ENCODE measurements around the gene GPR107. TPM values are rescaled to one million over a fixed set of nuclear protein-coding genes. Genes with fewer than 3 reads are reported as not detected.

The GPR107 gene
- total and polyA plus RNA-seq, 2 of the 8 experiments (the other 6 are each of a cell fraction or from before 2014, with no cell fraction given) = 19.3 to 30.7 TPM

DNA sequence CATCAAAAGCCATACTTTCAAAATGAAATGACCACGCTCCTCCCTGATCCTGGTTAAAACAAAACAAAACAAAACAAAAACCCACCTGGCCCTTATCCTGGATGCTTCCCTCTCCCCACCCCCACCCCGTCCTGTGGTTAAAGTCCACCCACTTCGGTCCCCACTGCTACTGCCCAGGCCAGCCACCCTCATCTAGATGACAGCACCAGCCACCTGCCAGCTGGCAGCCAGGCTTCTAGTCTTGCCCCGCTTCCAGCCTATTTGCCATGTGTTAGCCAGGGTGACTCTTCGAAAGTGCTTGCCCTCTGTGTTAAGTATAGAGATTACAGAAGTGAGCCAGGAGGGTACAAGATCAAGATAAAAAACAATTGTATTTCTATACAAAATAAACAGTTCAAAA is 91.0 kb downstream of the GPR107 start:
- no peak overlapping the region for H2AK5ac ChIP-seq (ENCODE audit: low read depth, low read length)
- WGBS, 2 experiments (ENCODE audit: extremely low coverage in 1 of 2, insufficient coverage in 1 of 2, insufficient read length in 1 of 2, insufficient replicate concordance in 2 of 2, low coverage in 1 of 2, low lambda C conversion rate in 2 of 2, missing lambda C conversion rate in 1 of 2) = 87% methylated on average over 5 of the region's 5 CpGs; no CpG with 5 or more reads in 1 of the 2 experiments
- no peak overlapping the region; the same call in 1 of the 2 replicates for H2BK20ac ChIP-seq (ENCODE audit: low read length)
- H3K14ac ChIP-seq (ENCODE audit: insufficient read length) = no peak overlapping the region
- no peak overlapping the region for H3K18ac ChIP-seq (ENCODE audit: extremely low read depth, low read length)
- DNase-seq (ENCODE audit: low read depth in 1 of 2, low spot score in 2 of 2) (no peak), FAIRE-seq (no peak)
- H3K4ac ChIP-seq (replicated peaks; ENCODE audit: insufficient read length, low read depth, low read length) = no peak overlapping the region
- H4K91ac ChIP-seq (replicated peaks; ENCODE audit: insufficient read length, low read length) = no peak overlapping the region
- H3K9me3 ChIP-seq (ENCODE audit: insufficient read depth in 2 of 2, low read depth in 1 of 2, low read length in 1 of 2) = no peaks in the 10 kb centered on the region
- H3K36me3 ChIP-seq (ENCODE audit: control insufficient read depth in 2 of 4, insufficient read depth in 4 of 4, low read length in 3 of 4) = no peaks in the 10 kb centered on the region
- no peak overlapping the region for H2BK12ac ChIP-seq (ENCODE audit: low read depth, low read length)
- H3K4me2 ChIP-seq (ENCODE audit: insufficient read depth in 1 of 2, low read depth in 2 of 2, low read length in 2 of 2) = no peak overlapping the region
- H4K20me1 ChIP-seq (replicated peaks in 1 of 2; ENCODE audit: control insufficient read depth in 1 of 2, insufficient read depth in 2 of 2, low read length in 2 of 2) = no peaks in the 10 kb centered on the region
- no peak overlapping the region for H4K8ac ChIP-seq (ENCODE audit: extremely low read depth, insufficient read depth, low read length)
- H3K9ac ChIP-seq (replicated peaks in 1 of 4; ENCODE audit: extremely low read depth in 1 of 4, low read depth in 3 of 4, low read length in 3 of 4) = no peak overlapping the region
- H2BK120ac ChIP-seq (replicated peaks; ENCODE audit: low read depth, low read length) = no peak overlapping the region
- ChIA-PET POLR2A (ENCODE audit: partially characterized antibody) (interaction anchor here (1.3 kb wide), 1 partner anchor 7 kb away, joined by 3 read pairs; no protein-coding TSS in a partner anchor), CTCF (ENCODE audit: partially characterized antibody) (interaction anchor here (1.2 to 1.8 kb wide), 3 partner anchors 12 to 354 kb away, joined by 3 to 6 read pairs (median 4); no protein-coding TSS in a partner anchor)
- H3K27me3 ChIP-seq (replicated peaks in 1 of 4; ENCODE audit: control insufficient read depth in 3 of 4, extremely low read depth in 1 of 4, insufficient read depth in 3 of 4, low read length in 3 of 4) = no peaks in the 10 kb centered on the region; a peak in 1 of 7 replicates
- no peaks in the 10 kb centered on the region for H3K23me2 ChIP-seq (ENCODE audit: low read depth, low read length)
- no peak overlapping the region for H2BK5ac ChIP-seq (ENCODE audit: low read depth, low read length)
- no peak overlapping the region for H3K27ac ChIP-seq (ENCODE audit: low read depth, low read length)
- H3K79me2 ChIP-seq (ENCODE audit: control insufficient read depth in 1 of 2, insufficient read depth in 2 of 2, low read length in 2 of 2) = no peaks in the 10 kb centered on the region
- H3K4me1 ChIP-seq (replicated peaks in 1 of 4; ENCODE audit: control insufficient read depth in 3 of 4, insufficient read depth in 4 of 4, low read length in 3 of 4) = peaks cover 0 to 12% (median 6%) of the 10 kb centered on the region in 4 experiments; a peak in 4 of 7 replicates
- H2AFZ ChIP-seq (ENCODE audit: low read length) = no peak overlapping the region
- H4K5ac ChIP-seq (ENCODE audit: insufficient read length, low read depth, low read length) = no peak overlapping the region
- no peak overlapping the region for H3K4me3 ChIP-seq (ENCODE audit: extremely low read depth in 1 of 4, insufficient read depth in 2 of 4, low read depth in 3 of 4, low read length in 4 of 4)
- no peaks in the 10 kb centered on the region for H3K79me1 ChIP-seq (ENCODE audit: low read depth, low read length)
- no peak overlapping the region for H3K56ac ChIP-seq (replicated peaks; ENCODE audit: insufficient read length, low read depth, low read length)
- no peak overlapping the region for H3K23ac ChIP-seq (ENCODE audit: insufficient read length)
- no peak overlapping the region for H2BK15ac ChIP-seq (ENCODE audit: low read length)
- no peak for TF ChIP-seq SUZ12 (IDR thresholded peaks at IDR 0.05; ENCODE audit: low read length)
- no peak for TF ChIP-seq EGR1 (IDR thresholded peaks at IDR 0.05; ENCODE audit: borderline replicate concordance, low read depth, low read length)
- TF ChIP-seq ZNF274 (IDR thresholded peaks at IDR 0.05; ENCODE audit: borderline replicate concordance, extremely low read depth, low read length) = no peak
- no peak for TF ChIP-seq SP1 (IDR thresholded peaks at IDR 0.05; ENCODE audit: low read depth, low read length)
- no peak for TF ChIP-seq RNF2 (IDR thresholded peaks at IDR 0.05; ENCODE audit: borderline replicate concordance, low read depth, low read length, missing control alignments, poor library complexity, severe bottlenecking)
- TF ChIP-seq TCF12 (IDR thresholded peaks at IDR 0.05; ENCODE audit: low read depth, low read length) = no peak
- TF ChIP-seq, protein P1, sequence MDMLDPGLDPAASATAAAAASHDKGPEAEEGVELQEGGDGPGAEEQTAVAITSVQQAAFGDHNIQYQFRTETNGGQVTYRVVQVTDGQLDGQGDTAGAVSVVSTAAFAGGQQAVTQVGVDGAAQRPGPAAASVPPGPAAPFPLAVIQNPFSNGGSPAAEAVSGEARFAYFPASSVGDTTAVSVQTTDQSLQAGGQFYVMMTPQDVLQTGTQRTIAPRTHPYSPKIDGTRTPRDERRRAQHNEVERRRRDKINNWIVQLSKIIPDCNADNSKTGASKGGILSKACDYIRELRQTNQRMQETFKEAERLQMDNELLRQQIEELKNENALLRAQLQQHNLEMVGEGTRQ (IDR thresholded peaks at IDR 0.05; ENCODE audit: low read length) = no peak
